GM04504 (cell line): ENCODE measurements around the gene SMAD5.
A peak's percentile ranks its signal among the peaks of the same experiment; 100 is the strongest.

Experiments
- DNase-seq: peaks from one replicate; pipeline ENCODE4 v3.0.0-alpha.2; 2012; ENCODE audit warnings: low read depth

SMAD5 gene

DNA sequence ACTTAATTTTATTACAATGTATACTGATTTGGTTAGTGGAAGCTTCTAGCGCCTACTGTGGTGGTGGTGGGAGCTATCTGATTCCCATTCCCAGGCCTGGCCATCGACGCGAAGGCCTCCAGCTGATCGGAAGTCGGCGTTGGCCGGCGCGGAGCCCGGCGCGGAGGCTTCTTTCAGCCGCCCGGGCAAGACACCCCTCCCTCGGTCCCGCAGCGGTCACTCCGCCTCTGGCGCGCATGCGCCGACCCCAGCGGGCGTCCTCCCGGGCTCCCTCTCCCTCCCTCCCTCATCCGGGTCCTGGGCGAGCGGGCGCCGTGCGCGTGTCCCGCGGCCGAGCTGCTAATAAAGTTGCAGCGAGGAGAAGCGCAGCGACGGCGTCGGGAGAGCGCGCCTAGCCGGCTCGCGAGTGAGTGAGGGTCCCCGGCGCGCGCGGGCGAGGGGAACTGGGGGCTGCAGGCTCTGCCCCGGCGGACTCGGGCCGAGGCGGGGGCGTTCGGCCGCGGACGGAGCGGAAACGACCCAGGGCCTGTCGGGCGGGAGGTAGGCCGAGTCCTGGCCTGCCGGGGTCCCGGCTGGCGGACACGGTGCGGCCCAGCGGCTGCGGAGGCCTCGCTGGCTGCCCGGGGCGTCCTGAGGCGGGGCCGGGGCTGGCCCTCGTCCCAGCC lies at the start of gene SMAD5:
Gene SMAD5 (plus strand): TSS at position 289 of the 665 bp plus-strand sequence. CDS start 20,916 bp downstream, outside the sequence.
- DNase-seq: peak; percentile 91

DNA sequence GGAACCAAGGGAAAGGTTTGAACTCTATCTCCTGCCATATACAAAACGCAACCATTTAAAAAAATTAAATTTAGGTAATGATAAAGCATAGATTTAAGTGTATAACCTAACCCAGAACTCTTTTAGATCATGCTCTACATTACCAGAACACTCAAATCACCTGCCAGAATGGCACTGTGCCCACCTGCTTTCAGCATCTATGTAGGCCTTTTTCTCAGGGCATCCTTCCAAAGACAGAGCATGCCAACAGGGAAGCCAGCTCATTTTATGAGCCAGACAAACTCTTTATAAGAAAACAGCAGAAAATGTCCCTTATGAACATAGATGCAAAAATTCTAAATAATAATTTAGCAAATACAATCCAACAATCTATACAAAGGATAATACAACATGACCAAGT lies 47.9 kb upstream of the SMAD5 start:
- DNase-seq: no peak

DNA sequence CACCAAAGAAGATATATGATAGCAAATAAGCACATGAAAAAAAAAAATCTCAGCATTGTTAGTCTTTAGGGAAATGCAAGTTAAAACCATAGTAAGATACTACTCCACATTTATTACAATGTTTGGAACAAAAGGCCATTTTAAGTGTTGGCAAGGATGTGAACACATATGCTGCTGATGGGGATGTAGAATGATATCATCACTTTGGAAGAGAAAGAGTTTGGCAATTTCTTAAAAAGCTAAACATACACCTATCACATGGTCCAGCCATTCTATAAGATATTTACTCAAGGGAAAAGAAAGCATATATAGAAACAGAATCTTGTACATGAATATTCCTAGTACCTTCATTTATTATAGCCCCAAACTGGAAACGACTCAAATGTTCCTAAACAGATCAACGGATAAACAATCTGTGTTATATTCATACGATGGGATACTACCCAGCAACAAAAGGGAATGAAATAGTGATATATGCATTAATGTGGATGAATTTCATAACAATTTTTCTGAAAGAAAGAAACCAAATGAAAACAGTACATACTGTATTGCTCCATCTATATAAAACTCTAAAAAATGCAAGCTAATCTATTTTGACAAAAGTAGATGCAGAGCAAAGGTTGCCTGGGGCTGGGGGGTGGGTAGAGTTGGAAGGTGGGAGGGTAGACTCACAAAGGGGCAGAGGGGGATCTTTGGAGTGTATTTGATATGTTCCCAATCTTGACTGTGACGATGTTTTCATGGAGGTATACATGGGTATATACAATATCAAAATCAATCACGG lies 45.7 kb upstream of the SMAD5 start:
- no peak for DNase-seq

DNA sequence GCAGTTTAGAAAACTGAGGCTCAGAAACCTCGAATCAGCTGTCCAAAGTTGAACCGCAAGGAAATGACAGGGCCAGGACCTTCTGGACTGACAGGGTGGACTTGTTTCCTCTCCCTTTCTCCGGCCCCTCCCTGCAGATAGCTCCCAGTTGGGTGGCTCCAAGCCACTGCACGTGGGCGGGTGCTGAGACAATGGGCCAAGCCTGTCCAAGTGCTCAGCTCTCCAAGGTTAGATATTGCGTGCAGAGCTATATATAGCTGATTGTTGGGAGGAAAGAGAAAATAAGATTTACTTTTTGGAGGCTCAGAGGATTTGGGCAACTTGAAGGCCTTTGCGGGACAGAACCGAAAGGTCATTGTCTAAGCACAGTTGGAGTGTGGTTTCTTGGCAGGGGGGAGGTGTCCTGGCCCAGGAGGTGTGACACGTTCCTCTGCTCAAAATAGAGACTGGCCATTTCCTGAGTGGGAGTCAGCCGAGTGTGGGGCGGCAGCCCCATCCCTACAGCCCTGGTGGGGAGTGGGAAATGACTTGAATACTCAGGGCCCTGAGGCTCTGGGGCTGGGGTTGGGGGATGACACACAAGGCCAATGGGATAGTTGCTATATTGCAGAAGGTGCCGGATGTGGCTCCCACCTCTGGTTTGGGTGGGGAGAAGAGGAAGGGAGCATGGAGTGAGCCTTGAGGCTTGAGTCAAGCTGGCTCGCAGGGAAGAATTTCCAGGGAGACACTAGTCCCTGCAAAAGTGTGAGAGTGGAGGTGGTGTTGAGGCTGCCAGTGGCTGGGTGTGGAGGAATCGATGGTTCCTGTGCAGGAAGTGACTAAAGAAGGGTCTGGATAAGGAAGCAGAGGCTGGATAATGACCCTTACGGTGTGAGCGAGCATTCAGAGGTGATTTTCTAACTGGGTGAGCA lies 44.4 kb upstream of the SMAD5 start:
- no peak for DNase-seq

DNA sequence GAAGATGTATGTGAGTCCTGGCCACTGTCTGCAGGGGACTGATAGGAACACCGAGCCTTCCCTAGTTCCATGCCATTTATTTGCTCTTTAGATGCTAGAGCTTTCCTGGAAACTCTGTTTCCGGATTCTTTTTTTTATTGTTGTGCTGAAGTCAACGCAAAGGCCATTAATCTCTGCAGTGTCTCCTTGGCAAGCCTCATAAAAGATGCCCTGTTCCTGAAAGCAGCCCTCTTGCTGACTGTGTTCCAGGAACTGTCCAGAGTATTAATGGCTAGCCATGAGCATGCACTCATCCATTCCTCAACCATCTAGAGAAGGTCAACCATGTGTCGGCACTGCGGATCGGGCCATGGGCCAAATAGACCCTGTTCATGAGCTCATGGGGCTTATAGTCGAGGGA lies 42.9 kb upstream of the SMAD5 start:
- DNase-seq: no peak

DNA sequence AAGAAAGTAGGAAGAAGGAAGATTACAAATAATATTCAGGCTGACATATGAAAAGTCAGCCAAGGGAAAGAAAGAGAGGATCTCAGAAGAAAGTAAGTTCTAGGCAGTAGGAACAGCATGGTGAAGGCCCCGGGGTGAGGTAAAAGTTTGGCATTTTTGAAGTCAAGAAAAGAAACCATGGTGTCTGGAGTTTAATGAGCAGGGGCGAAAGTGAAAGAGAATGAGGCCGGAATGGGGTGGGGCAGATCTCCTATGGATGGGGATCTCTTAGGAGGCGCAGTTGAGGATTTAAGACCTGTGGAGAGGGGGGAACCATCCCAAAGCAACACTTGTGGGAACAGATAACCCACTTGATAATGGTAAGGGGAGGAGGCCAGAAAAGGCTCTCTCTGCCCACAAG lies 42.3 kb upstream of the SMAD5 start:
- DNase-seq: no peak

DNA sequence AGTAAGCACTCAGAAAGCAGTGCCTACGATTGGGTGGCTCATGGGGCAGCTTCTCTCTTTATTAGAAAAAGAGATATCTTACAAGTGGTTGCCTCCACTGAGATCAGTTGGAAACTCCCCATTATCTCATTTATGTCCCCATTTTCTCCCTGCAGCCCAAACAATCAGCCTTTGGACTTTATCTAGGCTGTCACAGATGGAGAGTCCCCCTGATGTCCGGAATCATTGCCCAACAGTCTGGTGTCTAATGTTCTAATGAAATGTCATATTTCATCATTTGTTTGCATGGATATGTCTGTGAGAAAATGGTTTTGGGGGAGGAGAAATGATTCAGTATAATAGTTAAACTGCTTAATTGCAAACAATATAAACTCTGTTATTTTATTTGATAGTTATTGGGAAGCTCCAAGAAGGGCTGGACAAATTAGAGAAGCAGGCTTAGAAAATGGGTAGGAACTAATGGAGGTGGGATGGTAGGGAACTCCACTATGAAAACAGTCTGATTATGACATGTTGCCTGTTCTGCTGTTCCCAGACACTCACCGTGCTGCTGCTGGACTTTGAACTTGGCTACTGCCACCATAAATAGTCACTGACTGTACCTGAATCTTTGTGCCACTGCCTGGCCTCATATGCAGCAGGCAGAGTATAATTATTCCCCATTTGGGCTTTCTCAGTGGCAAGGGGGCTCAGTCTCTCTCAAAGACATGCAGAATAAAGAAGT lies 38.3 kb upstream of the SMAD5 start:
- no peak for DNase-seq

DNA sequence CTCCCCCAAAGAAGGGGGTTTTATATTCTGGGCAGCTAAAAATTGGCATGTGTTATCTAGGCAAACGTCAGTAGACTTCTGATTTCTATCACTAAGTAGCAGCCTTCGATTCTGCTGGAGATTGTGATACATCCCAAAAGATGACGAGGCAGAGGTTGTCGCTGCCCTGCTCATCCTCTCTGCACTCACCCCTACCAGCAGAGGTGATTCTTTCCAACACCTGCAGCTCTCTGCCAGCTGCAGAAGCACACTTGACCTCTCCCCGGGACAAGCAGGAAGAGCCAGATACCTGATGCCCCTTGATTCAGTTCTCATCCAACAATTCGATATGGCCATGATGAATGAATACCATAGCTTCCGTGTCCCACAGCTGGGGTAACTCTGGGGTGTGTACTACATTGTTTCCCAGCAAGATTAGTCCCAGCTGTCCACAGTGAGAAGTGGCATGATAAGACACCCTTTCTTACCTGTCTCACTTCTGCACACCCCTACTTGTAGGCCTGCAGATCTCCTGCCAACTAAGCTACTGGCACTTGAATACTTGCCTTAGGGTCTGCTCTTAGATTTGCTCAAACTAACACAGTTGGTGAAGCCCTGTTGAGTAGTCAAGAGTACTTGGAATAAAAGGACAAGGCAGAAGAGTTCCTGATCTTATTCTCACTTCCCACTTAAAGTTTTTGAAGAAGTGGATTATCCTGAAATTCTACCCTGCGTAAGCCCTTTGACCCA lies 37.6 kb upstream of the SMAD5 start:
- no peak for DNase-seq

DNA sequence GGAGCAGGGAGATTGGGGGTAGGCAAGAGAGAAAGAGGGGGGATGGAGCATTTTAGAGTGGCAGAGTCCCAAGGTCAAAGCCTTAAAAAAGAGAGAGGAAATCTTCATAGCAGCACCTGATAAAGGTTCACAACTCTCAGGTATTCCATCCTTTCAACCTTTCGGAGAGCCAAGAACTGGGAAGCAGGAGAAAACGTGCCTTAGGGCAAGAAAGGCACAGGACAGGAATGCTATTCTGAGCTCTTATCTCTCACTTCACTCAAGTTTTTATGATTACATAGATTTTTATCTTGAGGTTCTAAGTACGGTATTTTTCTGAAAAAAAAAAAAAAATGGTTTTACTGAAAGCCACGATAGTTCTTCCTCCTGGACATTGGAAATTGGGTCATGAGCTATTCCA lies 34.5 kb upstream of the SMAD5 start:
- DNase-seq: no peak

DNA sequence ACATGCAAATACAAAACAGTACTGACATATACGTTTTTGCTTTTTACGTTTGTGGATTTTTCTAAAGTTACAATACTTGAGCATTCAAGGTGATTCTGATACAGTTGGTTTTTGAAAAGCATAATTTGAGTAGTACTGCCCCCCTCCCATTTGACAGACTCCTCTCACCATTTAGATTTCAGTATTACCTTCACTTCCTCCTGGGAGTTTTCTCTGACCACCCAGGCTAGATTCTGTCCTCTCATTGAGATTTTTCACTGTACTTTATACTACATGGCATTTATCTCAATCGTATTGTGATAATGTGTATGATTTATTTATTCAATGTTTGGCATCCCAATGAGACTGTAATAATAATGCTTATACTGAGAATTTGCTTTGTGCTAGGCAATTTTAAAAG lies 32.8 kb upstream of the SMAD5 start:
- DNase-seq: no peak

DNA sequence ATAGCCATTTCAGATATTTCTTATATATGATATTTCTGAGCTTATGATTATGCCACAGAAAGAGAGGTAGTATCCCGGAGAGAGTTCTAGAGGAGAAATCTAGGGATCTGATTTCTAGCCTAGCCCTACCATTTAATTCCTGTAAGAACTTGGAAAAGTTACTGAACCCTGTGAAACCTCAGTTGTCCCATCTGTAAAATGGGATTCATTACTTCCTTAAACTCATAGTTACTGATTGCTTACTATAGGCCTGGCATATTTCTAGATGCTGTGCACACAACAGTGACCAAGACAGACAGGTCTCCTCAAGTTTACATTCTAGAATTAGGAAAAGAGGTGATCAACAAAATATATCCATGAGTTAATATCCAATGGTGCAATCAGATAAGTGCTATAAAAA lies 30.8 kb upstream of the SMAD5 start:
- no peak for DNase-seq

DNA sequence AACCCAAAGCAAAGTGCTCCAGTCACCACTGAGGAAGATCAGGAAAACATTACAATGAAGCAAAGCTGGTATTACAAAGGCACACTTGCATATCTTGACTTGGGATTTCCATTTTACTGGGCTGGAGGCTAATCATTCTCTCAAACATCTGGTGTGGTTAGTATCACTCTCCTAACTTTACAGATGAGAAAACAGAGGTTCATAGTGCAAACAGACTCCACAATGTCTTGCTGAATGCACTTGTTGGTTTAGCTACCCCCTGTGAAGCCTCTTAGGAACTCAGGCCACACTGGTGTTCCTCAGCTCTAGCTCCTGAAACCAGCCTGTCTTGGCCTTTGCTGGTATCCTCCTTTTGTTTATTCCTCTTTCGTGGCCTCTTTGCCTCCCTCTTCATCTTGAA lies 29.5 kb upstream of the SMAD5 start:
- DNase-seq: no peak

DNA sequence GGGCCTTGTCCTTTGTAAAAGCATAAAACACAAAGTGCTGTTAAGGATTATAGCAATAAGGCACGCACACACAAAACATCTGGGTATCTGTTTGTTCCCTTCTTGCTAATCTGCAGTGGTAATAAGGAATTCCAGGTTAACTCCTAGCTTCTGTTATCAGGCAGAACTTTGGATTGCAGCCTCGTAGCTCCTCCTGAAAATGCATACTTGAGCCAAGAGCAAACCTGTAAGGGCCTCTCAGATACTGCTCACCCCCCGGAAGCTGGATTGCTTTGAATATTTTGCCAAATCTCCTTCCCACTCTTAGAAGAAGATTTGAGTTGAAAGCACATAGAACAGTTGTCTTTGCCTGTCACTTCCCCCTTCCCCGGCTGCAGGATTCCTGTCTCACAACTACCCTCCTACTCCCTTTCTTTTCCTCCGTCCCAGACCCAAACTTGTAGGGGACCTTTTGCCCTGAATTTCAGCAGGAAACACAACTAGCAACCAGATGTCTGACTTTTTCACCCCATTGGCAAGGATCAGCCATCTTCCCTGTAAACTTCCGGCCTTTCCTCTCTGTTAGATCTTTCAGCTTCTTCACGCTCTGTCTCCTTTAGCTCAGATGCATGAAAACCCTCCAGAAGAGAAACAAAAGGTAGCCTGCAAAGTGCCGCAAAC lies 28.2 kb upstream of the SMAD5 start:
- no peak for DNase-seq

DNA sequence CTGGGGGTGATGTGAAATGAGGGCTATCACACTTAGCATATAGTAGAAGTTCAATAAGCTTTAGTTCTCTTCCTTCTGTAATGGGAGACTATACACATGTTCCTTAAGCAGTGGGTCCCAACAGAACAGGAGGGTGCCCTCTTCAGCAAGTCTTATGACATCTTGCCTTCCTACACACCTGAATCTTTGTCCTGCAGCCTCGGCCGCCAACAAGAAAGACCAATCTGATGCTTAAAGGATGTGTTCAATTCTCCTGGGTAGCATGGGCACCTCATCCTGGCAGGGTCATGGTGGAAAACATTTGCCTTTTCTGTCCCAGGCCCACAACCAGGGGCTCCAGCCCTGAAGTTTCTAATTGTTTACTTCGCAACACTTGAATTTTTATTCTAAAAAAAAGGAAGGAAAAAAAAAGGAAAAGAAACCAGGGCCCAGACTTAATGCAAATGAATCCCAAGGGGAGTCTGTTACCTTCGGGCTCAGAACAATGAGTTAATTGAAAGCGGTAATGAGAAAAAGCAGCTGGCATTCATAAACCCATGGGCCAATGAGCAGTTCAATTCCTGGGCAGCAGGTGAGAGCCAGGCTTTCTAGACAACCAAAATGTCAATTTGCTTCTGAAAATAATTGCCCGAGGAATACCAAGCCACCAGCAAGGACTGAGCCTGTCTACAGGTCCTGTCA lies 26.2 kb upstream of the SMAD5 start:
- DNase-seq: no peak

DNA sequence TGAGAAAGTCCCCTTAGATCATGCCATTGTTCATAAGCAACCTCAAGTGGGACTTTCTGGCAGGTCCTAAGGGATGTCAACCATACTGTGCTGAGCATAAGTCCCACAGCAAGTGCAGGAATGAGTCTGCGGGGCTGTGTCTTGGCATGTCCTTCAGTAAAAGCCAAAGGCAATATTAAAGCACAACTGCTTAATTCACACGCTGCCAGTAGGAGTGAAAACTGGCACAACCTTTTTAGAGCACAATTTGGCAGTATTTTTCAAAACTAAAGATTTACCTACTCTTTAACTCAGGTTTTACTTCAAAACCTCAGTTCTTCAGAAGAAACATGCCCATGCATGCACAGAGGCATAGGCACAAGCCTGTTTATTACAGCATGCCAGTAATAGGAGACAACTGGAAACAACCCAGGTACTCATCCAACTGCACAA lies 24.4 kb upstream of the SMAD5 start:
- no peak for DNase-seq

DNA sequence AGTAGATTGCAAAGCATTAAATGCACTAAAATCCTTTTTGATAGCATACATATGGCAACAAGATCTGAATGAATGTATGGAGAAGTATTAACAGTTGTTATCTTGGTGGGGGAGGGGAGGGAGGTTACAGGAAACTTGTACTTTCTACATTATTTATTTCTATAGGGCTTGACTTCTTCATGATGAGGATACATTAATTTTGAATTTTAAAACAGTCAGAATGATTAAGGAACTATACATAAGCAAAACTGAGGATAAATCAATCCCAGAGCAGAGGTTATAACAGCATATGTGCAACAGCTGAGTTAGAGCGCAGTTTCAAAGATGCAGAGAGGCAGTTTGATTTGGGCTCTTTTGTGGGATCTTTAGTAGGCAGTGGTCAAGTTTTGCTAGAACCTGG lies 23.9 kb upstream of the SMAD5 start:
- DNase-seq: no peak

DNA sequence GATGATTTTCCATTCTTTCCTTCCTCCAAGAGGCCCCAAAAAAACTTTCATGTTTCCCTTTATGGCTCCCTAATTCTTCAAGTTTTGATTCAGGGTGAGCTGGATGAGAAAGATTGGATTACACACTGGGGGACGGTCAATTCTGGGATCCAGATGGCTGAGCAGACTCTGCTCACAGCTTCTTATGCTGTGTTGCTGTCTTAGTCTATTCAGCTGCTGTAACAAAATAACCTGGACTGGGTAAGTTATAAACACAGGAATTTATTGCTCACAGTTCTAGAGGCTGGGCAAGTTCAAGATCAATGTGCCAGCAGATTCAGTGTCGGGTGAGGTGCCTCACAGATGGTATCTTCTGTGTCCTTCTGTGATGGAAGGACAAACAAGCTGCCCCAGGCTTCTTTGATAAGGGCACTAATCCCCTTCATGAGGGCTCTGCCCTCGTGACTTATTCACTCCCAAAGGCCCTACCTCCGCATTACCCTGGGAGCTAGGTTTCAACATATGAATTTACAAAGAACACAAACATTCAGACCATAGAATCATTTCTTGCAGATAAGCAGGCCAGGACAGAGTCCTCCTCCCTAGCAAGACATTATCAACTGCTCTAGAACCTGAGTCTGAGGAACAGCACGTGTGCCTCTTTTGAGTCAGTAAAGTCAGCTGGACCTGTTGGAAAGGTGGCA lies 23.1 kb upstream of the SMAD5 start:
- no peak for DNase-seq

DNA sequence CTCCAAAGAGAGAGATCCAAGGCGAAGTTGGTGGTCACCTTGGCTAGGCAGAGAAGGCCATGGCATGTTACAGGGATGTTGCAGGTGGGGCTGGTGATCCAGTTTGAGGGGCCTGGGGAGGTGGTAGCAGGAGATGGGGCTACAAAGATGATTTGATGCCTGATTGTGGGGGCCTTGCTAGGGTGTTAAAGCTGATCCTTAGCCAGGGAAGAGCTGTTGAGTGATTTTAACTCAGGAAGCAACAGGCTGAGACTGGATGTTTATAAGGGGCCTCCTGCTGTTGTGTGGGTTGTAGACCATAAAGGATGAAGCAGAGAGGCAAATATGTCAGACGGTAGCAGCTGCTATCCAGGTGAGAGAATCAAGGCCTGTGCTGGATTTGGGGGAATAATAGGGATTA lies 19.0 kb upstream of the SMAD5 start:
- DNase-seq: no peak

DNA sequence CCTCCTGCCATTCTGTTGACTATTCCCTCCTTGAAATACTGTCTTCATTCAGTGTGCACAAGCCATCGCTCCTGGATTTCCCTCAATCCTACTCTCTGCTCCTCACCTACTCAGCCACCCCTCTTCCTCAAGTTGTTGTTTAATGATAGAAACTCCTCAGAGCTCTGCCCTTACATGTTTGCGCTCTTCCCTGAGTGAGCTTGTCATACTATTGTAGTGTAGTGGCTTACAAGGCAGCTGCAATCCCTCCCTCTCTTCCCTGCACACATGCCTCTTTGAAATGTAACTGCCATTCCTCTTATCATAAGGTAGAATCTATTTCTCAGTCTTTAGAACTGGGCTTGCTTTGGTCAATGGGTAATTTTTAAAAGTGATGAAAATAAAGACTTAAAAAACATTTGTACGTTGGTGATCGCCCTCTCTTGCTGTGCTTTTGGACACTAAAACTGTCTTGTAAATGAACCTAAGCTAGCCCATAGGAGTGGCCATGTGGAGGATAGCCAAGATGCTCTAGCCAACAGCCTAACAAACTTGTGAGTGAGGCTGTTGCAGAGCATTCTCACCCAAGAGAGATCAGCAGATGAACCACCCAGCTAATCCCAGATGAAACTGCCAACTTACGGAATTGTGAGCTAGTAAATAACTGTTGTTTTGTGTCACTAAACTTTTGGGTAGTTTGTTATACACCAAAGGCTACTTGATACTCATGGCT lies 18.1 kb upstream of the SMAD5 start:
- DNase-seq: no peak
